HG02588 (cell line): ENCODE results near the gene TRAPPC3.
A peak's percentile ranks its signal among the peaks of the same experiment; 100 is the strongest.
"Not testable (repeated sequence)": the region's sequence is repeated elsewhere in the genome, so short reads cannot be mapped to it uniquely, and the experiment has no call there.

Source experiments
- ATAC-seq: cut with Tn5 transposase; IDR thresholded peaks from one replicate; pipeline ENCODE4 v1.9.1; 2021; ENCODE audit warnings: mild to moderate bottlenecking, moderate library complexity; ENCODE audit not compliant: unreplicated experiment

The TRAPPC3 gene

DNA sequence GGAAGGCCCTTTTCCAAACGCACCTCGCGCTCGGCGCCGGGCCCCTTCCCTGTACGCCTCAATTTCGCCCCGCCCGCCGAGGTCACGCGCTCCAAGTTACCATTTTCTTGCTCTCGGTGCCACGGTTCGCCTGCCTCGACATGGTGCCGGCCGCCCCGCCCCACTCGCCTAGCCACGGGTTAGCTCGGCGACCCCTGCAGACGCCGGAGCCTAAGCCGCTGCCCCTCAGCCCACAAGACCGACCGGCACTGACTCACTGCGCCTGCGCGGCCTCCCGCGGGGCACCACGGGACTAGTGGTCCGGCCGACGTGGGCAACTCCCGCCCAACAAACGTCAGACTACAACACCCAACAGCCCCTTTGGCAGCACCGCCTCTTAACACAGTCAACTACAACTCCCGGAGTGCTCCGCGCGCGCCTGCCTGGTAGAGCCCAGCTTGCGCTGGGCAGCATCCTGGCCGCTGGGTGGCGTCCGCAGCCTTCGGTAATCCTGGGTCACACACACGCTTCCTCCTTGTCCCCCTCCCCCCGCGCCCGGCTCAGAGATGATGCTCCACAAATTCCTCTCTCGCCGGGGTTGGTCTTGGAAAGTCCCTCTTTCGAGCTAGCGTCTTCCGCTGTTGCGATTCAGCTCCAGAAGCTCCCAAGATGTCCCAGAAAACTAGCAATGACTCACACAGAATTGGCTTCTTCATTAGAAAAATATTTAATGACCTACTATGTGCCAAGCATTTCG lies at the start of gene TRAPPC3:
Gene TRAPPC3 (minus strand): TSS at position 250 of the 736 bp plus-strand sequence. CDS start 108 bp downstream, at position 142.
- ATAC-seq, result peak; percentile 83

DNA sequence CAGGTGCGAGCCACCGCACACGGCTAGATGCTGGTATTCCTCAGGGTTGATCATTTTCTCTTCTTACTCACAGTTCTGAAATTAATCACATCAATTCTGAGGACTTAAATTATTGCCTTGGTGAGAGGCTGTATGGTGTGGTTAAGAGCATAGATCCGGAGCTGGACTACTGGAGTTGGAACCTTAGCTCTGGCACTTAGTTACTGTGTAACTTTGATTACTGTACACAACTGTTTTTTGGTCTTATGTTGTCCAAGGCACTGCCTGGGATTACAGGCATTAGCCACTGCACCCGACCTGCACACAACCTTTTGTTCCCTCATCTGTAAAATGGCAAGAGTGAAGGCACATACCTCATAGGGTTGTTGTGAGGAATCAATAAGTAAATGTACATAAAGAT lies 49.4 kb upstream of the TRAPPC3 start:
- no peak for ATAC-seq

DNA sequence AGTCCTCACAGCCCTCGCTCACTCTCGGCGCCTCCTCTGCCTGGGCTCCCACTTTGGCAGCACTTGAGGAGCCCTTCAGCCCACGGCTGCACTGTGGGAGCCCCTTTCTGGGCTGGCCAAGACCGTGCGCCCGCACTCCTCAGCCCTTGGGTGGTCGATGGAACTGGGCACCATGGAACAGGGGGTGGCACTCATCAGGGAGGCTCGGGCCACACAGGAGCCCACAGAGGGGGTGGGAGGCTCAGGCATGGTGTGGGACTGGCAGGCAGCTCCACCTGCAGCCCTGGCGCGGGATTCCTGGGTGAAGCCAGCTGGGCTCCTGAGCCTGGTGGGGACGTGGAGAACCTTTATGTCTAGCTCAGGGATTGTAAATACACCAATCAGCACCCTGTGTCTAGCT lies 47.5 kb upstream of the TRAPPC3 start:
- ATAC-seq, result not testable (repeated sequence)

DNA sequence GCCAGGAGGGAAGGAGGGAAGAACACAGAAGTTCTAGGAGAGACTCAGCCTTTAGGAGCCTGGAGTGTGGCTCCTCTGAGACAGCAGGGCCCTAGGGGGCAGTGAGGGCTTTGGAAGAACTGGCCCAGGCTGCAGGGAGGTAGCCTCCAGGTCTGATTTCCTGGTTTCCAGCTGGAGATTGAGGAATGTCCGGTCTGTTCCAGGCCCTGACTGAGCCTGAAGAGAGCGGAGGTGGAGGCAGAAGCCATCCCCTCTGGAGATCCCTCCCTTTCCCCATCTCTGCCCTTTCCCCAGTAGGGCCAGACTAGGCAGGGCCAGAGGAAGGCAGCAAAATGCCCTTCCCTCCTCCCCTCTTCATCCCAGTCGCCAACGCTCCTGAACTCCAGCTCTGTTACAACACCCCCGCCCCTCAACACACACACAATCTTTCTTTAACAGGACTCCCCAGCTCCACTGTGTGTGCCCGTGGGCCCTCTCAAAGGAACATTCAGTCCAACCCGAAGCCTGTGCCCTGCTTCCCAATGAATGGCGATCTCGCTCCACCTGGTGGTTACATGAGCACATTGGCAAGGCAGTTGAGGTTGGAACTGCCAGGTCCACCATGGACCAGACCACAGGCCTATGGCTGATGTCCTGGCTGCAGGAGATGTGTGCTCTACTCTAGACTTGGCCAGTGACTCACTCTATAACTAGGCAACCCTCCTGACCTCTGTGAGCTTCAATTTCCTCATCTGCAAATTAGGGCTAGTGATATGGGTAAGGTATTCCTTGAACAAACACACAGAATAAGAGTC lies 38.7 kb upstream of the TRAPPC3 start:
- ATAC-seq, result no peak

DNA sequence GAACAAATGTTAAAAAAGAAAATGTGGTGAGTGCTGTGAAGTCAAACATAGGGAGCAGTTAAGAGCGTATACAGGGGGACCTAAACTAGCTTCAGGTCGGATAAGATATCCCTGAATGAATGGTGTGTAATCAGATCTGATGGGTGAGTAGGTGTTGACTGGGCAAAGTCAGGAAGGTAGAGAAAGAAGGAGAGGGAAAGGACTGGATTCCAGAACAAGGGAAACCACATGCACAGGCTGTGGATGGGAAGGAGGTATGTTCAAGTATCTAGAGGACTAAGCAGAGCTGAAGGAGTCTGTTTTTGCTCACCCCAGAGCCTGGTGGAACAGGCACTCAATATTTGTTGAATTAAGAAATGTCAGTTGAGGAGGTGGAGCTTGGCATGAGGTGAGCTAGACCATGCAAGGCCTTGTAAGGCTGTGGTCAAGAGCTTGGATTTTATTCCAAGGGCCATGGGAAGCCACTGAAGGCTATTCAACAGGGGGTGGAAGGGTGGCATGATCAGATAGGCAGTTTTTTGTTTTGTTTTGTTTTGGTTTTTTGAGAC lies 34.1 kb upstream of the TRAPPC3 start:
- ATAC-seq, result no peak

DNA sequence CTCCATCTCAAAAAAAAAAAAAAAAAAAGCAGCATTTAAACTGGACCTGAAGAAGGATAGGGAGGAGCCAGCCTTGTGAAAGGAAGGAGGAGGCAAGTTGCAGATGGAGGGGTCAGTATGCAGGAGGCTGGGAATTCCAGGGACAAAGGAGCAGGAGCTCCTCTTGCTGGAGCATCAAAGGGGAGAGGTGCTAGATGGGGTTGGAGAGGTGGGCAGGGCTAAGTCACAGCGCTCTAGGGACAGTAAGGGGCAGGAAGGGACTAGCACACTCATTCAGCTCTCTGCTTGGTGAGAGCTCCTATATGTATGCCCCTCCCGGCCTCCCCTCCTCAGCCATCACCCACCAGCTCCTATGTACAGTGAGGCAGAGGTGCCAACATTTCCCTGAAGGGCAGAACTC lies 33.4 kb upstream of the TRAPPC3 start:
- no peak for ATAC-seq

DNA sequence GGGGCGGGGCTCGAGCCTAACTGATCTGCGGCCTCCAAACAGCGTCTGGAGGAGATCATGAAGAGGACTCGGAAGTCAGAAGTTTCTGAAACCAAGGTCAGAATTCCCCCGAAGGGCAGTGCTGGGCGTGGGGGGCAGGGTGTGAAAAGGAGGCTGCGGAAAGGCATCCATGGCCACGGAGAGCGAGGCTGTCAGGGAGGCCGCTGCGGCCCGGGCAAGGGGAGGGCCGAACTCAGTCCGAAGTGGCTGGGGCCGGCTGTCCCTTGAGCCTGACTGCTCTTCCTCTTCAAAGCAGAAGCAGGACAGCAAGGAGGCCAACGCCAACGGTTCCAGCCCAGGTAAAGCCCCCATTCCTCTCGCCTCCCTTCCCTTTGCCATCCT lies 29.9 kb upstream of the TRAPPC3 start:
- ATAC-seq, result no peak

DNA sequence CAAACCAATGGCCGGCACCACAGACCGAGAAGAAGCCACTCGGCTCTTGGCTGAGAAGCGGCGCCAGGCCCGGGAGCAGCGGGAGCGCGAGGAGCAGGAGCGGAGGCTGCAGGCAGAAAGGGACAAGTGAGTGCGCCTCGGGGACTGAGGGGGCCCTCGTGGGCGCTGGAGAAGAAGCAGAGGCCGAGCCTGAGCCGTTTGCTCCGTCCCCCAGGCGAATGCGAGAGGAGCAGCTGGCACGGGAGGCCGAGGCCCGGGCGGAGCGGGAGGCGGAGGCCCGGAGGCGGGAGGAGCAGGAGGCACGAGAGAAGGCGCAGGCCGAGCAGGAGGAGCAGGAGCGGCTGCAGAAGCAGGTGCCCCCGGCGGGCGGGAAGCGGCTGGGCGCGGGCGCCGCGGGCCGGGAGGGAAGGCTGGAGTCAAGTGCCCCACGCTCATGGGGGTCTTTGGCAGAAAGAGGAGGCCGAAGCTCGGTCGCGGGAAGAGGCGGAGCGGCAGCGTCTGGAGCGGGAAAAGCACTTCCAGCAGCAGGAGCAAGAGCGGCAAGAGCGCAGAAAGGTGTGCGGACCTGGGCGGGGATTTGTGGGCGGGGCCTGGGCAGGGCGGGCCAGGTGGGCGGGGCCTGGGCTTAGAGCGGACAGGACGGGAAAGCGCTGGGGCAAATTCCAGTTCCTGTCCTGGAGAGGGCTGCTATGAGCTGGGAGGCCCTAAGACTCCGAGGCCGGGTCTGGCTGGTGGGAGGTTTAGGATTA lies 29.4 kb upstream of the TRAPPC3 start:
- ATAC-seq, result no peak

DNA sequence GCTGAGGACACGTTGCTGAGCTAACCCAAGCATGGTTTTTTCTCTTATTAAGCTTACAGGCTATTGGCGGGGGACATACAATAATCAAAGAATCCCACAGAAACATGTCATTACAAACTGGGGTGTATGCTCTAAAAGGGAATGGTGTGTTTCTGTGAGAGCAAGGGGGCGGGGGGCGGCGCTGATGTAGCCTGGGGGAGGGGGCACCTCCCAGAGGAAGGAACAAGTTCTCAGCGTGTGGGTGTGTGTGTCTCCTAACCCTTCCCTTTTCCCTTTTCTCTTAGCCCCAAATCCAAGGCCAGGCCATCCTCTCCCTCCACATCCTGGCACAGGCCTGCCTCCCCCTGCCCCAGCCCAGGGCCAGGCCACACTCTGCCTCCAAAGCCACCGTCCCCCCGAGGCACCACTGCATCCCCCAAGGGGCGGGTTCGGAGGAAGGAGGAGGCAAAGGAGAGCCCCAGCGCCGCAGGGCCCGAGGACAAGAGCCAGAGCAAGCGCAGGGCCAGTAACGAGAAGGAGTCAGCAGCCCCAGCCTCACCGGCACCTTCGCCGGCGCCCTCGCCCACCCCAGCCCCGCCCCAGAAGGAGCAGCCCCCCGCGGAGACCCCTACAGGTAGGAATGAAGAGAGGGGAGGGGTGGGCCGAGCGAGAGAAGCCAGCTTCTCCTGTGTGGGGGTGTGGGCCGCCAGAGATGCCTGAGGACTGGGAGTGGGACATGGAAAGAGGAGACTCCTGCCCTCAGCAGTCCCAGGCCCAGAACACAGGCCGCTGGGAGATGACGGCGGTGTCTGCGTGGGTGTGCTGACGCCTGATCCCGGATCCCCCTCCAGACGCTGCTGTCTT lies 28.5 kb upstream of the TRAPPC3 start:
- ATAC-seq, result no peak

DNA sequence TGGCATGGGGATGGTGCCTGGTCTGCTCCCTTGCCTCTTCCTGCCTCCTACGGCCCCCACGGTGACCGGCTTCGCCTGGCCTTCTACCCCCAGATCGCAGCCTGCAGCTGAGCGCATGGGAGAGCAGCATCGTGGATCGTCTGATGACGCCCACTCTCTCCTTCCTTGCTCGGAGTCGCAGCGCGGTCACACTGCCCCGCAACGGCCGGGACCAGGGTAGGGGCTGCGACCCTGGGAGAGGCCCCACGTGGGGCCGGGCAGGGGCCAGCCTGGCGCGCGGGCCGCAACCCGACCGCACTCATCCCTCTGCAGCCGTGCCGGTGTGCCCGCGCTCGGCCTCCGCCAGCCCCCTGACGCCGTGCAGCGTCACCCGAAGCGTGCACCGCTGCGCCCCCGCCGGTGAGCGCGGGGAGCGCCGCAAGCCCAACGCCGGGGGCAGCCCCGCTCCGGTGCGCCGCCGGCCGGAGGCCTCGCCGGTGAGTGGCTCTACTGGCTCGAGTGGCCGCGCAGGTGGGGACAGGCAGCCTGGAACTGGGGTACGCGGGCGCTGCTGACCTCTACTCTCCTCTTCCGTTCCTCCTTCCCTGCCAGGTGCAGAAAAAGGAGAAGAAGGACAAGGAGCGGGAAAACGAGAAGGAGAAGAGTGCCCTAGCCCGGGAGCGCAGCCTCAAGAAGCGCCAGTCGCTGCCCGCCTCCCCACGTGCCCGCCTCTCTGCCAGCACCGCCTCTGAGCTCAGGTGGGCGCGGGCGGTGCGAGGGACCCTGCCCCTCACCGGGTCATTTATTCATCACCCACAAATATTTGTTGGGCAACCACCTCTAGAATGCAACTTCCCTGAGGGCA lies 27.0 kb upstream of the TRAPPC3 start:
- no peak for ATAC-seq

DNA sequence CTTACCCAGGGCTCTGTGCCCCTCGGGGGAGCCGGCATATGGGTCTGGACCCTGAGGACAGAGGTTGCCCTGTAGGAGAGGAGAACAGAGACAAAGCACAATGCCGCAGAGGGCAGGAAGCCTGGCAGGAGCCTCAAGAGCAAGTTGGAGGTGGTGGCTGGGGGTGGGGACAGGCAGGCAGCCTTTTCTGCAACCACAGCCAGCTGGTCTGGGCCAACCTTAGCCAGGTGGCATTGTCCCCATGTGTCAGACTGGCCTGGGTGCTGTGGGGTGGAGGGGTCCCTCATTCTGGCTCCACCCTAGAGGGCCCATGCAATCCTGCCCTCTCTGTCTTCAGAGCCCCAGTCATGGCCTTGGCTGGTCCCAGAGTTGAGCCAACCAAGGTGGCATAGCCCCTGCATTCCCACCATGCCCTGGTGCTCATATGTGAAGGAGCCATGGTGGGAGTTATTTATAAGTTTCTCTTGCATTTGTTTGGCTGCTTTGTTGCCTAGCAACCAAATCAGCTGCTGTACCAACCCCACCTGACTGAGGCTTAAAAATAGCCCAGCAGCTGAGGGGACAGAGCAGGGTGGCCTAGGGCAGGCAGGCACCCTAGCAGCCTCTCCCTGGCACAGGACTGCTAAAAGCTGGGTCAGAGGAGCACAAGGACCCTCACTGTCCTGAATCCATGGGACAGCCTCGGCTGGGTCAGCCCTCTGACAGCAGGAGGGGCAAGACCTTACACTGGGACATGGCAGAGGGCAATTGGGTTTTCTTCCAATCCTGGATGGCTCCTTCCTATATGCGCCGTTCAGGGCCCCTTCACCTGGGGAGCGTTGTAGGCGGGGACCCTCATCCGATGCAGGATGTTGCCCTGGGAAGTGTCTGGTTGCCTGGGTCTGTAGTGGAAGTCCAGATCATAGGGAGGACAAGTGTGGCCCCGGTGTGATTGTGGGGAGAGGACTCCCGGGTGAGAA lies 26.1 kb upstream of the TRAPPC3 start:
- no peak for ATAC-seq

DNA sequence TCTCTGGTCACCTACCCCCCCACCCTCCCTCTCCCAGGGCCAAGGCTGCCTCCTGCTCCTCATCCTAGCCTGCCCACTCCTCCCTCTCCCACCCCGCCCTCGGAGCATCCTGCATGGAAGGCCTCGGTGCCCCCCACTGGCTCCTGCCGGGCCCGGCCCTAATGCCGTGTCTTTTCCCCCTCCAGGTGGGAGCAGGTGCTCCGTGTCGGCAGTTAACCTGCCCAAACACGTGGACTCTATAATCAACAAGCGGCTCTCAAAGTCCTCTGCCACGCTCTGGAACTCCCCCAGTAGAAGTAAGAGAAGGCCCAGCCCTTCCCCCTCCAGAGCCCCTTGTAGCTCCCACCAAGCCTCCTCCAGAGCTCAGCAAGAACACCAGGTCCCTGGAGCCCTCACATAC lies 25.4 kb upstream of the TRAPPC3 start:
- ATAC-seq, result no peak

DNA sequence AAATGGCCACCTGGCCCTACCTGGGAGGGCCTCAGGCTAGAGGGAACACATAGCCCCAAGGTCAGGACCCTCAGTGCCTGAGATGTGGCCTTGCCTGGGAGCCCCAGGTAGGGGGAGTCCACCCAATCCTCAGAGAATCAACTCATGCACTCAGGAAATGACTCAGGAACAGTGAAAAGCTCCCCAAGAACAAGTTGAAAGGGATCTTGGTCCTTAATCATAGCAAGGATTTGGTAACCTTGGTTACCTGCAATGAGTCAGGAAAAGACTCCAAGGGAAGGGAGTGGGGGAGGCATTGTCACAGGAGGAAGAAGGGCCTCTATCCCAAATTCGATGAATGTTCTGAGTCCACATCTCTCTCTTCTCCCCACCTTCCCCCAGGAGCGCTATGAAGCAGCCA lies 23.7 kb upstream of the TRAPPC3 start:
- no peak for ATAC-seq

DNA sequence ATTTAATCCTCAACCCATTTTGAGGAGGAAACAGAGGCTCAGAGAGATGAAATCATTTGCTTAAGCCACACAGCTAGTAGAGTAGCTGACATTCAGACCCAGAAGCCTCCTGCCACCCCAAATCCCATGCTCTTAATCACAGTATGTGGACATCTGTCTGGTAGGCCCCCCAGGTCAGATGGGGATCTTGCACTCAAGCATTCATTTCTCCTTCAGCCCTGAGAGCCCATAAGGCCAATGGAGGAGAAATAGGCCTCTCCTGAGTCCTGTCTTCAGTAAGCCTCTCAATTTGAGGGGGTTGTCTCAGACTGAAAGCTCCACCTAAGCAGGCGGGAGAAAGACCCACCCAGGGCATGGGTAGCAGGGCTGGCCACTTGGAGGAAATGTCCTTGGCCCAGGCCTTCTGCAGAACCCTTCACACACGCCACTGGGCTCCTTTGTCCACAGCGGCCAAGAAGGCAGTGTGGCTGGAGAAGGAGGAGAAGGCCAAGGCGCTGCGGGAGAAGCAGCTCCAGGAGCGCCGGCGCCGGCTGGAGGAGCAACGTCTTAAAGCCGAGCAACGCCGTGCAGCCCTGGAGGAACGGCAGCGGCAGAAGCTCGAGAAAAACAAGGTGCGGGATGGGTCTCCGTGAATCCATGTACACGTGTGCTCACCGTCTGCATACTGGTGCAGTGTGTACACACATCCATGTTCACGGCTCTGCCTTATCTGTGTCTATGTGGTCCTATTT lies 22.9 kb upstream of the TRAPPC3 start:
- no peak for ATAC-seq

DNA sequence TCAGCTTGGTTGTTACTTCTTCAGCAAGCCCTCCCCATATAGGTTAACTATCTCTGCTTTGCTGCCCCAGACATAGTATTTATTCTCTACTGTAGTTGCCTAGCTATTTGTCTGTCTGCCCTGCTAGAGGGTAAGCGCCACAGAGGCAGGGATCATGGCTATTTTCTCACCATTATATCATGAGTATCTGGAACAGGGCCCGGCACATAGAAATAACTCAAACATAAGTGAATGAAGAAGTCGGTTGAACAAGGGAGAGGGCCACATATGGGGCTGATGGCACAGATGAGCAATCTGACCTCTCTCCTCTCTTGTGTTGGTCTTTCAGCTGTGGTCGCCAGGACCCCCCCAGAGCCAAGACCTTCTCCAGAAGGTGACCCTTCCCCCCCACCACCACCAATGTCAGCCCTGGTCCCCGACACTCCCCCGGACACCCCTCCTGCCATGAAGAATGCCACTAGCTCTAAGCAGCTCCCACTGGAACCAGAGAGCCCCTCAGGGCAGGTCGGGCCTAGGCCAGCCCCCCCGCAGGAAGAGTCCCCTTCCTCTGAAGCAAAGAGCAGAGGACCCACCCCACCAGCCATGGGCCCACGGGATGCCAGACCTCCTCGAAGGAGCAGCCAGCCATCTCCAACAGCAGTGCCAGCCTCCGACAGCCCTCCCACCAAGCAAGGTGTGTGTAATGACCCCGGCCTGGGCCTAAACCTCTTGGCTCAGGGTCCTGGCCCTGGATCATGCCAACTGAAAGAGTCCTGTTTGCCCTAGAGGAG lies 21.5 kb upstream of the TRAPPC3 start:
- no peak for ATAC-seq

DNA sequence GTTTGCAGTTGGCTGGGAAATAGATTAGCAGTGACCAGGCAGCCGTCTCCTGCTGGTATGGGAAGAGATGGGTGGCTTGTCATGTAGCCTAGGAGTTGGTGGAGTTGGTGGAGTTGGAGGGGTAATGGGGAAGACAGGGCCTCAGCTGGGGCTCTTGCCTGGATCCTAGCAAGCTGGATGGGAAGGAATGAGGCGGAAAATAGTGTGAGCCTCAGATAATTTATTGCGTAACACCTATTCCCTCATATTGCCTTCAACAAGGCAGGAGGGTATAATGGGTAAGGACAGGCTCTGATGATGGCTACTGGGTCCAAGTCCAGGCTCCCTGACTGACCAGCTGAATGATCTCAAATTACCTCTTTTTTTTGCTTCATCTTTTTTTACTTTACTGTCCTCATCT lies 19.2 kb upstream of the TRAPPC3 start:
- no peak for ATAC-seq
